Activated CD4-positive, alpha-beta T cell treated with anti-CD3 and anti-CD28 coated beads for 36 hours (primary cell): ENCODE results near the gene PHACTR1. TPM values are rescaled to one million over a fixed set of nuclear protein-coding genes. Genes with fewer than 3 reads are reported as not detected.

Source experiments
- ATAC-seq: fragments of 200-7000 bp; cut with Tn5 transposase; one replicate; pipeline ENCODE4 v1.10.0; 2021; ENCODE audit warnings: mild to moderate bottlenecking, moderate library complexity
- CTCF ChIA-PET: fragments of 350-600 bp; sonication (Branson Sonifier 250); formaldehyde crosslinking; loops from one replicate; lab custom pipeline; 2021; ENCODE audit warnings: antibody characterized with exemption; lab: Charles Lee
- POLR2A ChIA-PET: fragments of 350-600 bp; sonication (Branson Sonifier 250); formaldehyde crosslinking; loops from one replicate; lab custom pipeline; 2021; ENCODE audit warnings: antibody characterized with exemption, inconsistent platforms; lab: Charles Lee
- DNase-seq: peaks from one replicate; pipeline ENCODE4 v3.0.0-alpha.2; 2020
- H3K27ac Mint-ChIP-seq: one replicate; pipeline ENCODE4 v1.8.0; 2021; ENCODE audit warnings: mixed read lengths
- H3K27me3 Mint-ChIP-seq: one replicate; pipeline ENCODE4 v1.8.0; 2021; ENCODE audit warnings: mixed read lengths
- H3K36me3 Mint-ChIP-seq: one replicate; pipeline ENCODE4 v1.8.0; 2021; ENCODE audit warnings: low read depth, mixed read lengths
- H3K4me1 Mint-ChIP-seq: one replicate; pipeline ENCODE4 v1.8.0; 2021; ENCODE audit warnings: mixed read lengths
- H3K4me3 Mint-ChIP-seq: one replicate; pipeline ENCODE4 v1.8.0; 2021; ENCODE audit warnings: mild to moderate bottlenecking, moderate library complexity, mixed read lengths
- H3K9me3 Mint-ChIP-seq: one replicate; pipeline ENCODE4 v1.8.0; 2021; ENCODE audit warnings: low read depth, mixed read lengths
- intact Hi-C, 2 experiments: fragments of 100-400 bp; cut with DNase I in 1 of 2; cut with micrococcal nuclease in 1 of 2; formaldehyde crosslinking; loops; one replicate each; pipeline versions ENCODE4 v1.14.2 to v1.15.1; 2022 to 2024; cut with DNase I, micrococcal nuclease
- total RNA-seq, 2 experiments: library from RNA; stranded (reverse); gene quantifications; one replicate each; pipeline ENCODE4 v1.2.3, GENCODE V29; 2021

Gene PHACTR1
- total RNA-seq, 2 experiments from 2014 or later: 0.07 TPM; not detected in 1

DNA sequence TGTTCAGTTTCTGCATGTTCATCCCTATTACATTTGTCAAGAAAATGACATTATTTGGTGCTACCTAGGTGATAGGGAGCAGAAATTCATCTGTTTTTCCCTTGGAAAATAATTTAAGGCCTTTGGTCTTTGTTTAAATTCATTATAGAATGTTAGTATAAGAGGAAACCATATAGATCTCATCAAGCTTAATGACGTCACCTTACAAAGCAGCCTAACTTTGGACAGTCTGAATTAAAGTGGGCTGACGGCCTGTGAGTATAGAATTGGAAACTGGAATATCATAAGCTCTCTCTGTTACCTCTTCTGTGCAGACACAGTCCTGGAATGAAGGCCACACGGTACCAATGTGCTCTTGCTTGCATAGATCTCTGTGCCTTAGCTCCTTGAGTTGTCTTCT is 503.7 kb downstream of the PHACTR1 start:
- CTCF ChIA-PET: no interaction called here
- no peak overlapping the region for H3K27ac Mint-ChIP-seq
- H3K9me3 Mint-ChIP-seq: no peaks in the 10 kb centered on the region
- no peaks in the 10 kb centered on the region for H3K27me3 Mint-ChIP-seq
- H3K36me3 Mint-ChIP-seq: no peaks in the 10 kb centered on the region
- intact Hi-C loops: no loop called here
- ATAC-seq: no peak
- no peak overlapping the region for H3K4me3 Mint-ChIP-seq
- POLR2A ChIA-PET: no interaction called here
- DNase-seq: no peak
- peaks cover 4% of the 10 kb centered on the region for H3K4me1 Mint-ChIP-seq

DNA sequence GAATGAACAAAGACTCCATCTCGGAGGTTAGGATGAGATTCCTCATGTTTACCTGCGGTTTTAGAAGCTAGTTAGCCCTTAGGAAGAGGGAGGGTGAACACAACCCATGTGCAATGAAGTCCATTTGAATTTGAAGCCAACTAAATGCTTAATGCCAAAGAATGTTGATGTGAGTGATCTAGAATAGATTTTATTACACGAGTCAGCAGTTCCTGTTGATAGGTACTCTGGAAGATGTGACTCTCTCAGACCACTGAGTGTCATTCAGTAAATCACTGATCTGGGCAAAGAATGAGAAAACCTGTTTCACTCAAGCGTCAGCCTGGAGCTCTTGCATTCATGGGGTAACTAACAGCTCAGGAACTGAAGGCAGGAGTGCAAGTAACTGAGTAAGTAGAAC is 505.5 kb downstream of the PHACTR1 start:
- Mint-ChIP-seq H3K9me3 (no peaks in the 10 kb centered on the region), H3K36me3 (no peaks in the 10 kb centered on the region), H3K27me3 (no peaks in the 10 kb centered on the region), H3K4me3 (no peak overlapping the region), H3K4me1 (no peaks in the 10 kb centered on the region), H3K27ac (no peak overlapping the region)
- DNase-seq (no peak), ATAC-seq (no peak)
- POLR2A ChIA-PET: no interaction called here
- intact Hi-C loops: no loop called here
- CTCF ChIA-PET: interaction anchor here (0.6 kb wide), 1 partner anchor 133 kb away, joined by 3 read pairs; no protein-coding TSS in a partner anchor

DNA sequence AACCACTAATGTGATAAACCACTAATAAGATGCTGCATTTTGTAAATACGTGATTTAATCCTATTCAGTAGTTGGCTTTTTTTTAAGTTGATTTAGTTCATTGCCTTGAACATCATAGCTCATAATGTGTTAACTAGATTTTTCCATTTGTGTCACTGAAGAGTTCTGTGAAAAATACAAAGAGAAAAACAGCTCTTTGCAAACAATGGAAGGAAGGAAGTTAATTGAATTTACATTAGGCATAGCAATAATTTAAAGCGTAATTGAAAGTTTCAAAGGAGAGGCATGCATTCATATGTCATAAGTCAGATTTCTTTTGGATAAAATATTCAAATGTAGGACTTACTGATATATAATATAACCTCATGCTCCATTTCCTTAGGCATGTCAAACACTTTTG is 509.5 kb downstream of the PHACTR1 start:
- POLR2A ChIA-PET: no interaction called here
- CTCF ChIA-PET: interaction anchor here (0.7 kb wide), 1 partner anchor 1870 kb away, joined by 4 read pairs; no protein-coding TSS in a partner anchor
- H3K4me3 Mint-ChIP-seq: no peak overlapping the region
- intact Hi-C loops: no loop called here
- H3K27me3 Mint-ChIP-seq: no peaks in the 10 kb centered on the region
- no peak for DNase-seq
- peaks cover 11% of the 10 kb centered on the region for H3K4me1 Mint-ChIP-seq
- no peak overlapping the region for H3K27ac Mint-ChIP-seq
- no peak for ATAC-seq
- H3K9me3 Mint-ChIP-seq: no peaks in the 10 kb centered on the region
- H3K36me3 Mint-ChIP-seq: no peaks in the 10 kb centered on the region

DNA sequence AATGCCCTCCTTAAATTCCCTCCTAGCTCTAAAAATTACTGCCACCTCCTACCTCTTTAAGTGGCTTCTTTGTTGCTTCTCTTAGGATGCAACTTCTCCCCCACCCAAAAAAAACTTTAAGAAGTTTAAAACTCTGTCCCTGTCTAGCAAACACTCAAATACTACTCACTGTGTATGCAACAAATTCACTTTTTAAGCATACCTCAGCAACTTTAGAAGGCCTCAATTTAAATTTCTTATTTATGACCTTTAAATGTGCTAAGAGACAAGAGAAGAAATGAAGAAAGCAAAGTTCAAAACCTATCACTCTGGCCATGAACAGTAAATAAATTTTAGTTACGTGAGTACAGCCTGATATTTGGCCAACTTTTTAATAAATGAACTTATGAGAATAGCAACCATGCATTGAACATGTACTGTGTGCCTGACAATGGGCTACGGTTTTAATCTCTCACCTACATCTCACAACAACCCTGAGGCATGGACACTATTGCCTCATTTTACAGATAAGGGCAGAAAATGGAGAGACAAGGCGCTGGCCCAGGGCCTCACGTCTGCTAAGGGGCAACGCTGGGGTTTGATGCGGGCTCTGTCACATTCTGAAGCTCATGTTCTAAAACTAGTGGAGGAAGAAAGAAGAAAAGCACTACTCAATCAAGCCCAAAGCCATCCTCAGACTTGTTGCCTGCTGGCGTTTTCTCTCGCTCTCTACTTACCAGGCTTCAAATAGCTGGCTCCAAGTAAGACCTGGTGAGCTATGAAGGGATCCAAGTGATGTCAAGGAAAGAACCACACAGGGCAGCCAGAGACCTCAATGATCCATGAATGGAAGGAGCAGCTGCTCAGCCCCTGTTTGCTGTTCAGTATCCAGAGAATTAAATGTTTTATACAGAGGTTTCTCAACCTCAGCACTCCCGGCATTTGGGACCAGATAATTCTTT is 512.0 kb downstream of the PHACTR1 start:
- Mint-ChIP-seq H3K27me3 (no peaks in the 10 kb centered on the region), H3K9me3 (no peaks in the 10 kb centered on the region), H3K4me3 (no peak overlapping the region), H3K4me1 (peaks cover 11% of the 10 kb centered on the region), H3K27ac (no peak overlapping the region), H3K36me3 (no peaks in the 10 kb centered on the region)
- intact Hi-C loops: no loop called here
- ATAC-seq: no peak
- no peak for DNase-seq
- CTCF ChIA-PET: interaction anchor here (0.8 kb wide), 1 partner anchor 1983 kb away, joined by 3 read pairs; no protein-coding TSS in a partner anchor
- POLR2A ChIA-PET: no interaction called here

DNA sequence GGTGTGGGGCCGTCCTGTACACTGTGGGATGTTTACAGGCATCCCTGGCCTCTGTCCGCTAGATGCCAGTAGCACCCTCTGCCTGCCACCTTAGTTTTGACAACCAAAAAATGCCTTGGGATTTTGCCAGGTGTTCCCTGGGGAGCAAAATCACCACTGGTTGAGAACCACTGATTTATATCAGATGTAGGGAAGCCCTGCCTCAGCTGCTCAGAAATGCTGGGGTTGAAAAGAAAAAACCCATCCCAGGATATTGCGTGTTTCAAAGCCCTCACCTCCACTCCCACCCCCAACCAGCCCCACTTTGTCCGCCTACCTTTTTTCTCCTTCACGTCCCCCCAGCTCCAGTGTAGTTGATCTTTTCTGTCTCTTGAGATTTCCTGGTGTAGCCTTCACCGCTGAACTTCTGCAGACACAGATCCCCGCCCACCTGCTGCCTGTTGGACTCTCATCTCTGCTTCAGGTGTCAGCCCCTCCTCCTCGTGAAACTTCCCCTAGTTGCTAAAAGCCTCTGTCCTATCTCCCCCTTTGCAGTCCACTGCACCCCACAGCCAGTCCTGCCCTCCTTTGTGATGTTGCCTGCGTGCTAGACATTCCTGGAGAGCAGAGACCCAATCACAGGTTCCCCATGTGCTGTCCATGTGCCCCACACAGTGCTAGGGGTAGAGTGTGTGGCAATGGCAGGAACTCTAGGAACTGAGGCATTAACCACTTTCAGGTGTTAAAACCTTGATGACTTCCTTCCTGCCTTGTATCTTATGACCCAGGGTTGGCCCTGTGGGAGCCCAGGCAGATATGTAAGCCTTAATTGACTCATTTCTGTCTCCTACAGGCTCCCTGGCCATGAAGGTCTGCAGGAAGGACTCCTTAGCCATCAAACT is 512.9 kb downstream of the PHACTR1 start:
- Mint-ChIP-seq H3K27me3 (no peaks in the 10 kb centered on the region), H3K27ac (no peak overlapping the region), H3K9me3 (no peaks in the 10 kb centered on the region), H3K36me3 (no peaks in the 10 kb centered on the region), H3K4me3 (no peak overlapping the region), H3K4me1 (peaks cover 11% of the 10 kb centered on the region)
- CTCF ChIA-PET: interaction anchor here (0.6 to 0.7 kb wide), 2 partner anchors 572 to 1687 kb away, joined by 3 read pairs; no protein-coding TSS in a partner anchor
- POLR2A ChIA-PET: no interaction called here
- DNase-seq: peak; percentile 44
- intact Hi-C loops: no loop called here
- ATAC-seq: peak; percentile 91

DNA sequence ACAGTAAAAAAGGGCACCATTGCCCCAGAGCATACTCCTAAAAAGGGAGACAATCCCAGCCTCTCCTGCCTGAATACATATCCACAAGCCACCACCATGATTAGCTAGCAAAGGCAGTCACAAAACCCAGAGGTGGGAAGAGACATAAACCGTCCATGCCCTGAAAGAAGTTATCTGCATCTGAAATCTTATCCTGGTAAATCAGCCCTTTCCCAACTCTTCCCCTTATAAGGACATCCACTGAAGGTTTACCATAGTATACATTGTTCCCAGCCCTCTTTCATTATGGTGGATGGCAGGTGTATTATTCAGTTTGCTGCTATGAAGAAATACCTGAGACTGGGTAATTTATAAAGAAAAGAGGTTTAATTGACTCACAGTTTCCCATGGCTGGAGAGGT is 516.5 kb downstream of the PHACTR1 start:
- ATAC-seq (no peak), DNase-seq (no peak)
- ChIA-PET POLR2A (no interaction called here), CTCF (interaction anchor here (0.6 kb wide), 1 partner anchor 25 kb away, joined by 3 read pairs; no protein-coding TSS in a partner anchor)
- H3K4me3 Mint-ChIP-seq: no peak overlapping the region
- no peaks in the 10 kb centered on the region for H3K9me3 Mint-ChIP-seq
- peaks cover 11% of the 10 kb centered on the region for H3K4me1 Mint-ChIP-seq
- H3K27me3 Mint-ChIP-seq: no peaks in the 10 kb centered on the region
- no peak overlapping the region for H3K27ac Mint-ChIP-seq
- no peaks in the 10 kb centered on the region for H3K36me3 Mint-ChIP-seq
- intact Hi-C loops: no loop called here

DNA sequence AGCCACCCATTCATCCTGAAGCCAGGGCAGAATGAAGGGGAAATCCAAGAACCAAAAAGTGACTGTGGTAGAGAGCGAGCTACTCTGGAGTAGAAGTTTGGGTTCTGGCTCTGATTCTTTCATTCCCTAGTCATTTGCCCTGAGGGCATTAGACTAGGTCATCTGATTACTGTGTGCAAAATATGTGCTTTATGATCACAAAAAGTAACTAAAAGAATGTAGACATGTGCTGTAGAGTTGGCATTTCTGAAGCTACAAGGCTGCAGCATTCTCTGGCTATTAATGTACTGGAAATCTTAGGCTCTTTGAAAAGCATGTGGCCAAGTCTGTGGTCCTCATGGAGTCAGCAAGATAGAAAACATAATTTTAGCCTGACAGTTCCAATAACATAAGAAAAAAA is 517.6 kb downstream of the PHACTR1 start:
- DNase-seq (no peak), ATAC-seq (no peak)
- H3K36me3 Mint-ChIP-seq: no peaks in the 10 kb centered on the region
- no peak overlapping the region for H3K27ac Mint-ChIP-seq
- no peaks in the 10 kb centered on the region for H3K9me3 Mint-ChIP-seq
- ChIA-PET POLR2A (no interaction called here), CTCF (interaction anchor here (0.6 kb wide), 1 partner anchor 69 kb away, joined by 3 read pairs; no protein-coding TSS in a partner anchor)
- H3K4me1 Mint-ChIP-seq: peaks cover 10% of the 10 kb centered on the region
- H3K27me3 Mint-ChIP-seq: no peaks in the 10 kb centered on the region
- intact Hi-C loops: no loop called here
- H3K4me3 Mint-ChIP-seq: no peak overlapping the region

- intact Hi-C loops: no loop called here
- POLR2A ChIA-PET: no interaction called here
- H3K9me3 Mint-ChIP-seq: no peaks in the 10 kb centered on the region
- no peaks in the 10 kb centered on the region for H3K36me3 Mint-ChIP-seq
- no peak for DNase-seq
- no peak for ATAC-seq
- H3K27ac Mint-ChIP-seq: no peak overlapping the region
- H3K4me1 Mint-ChIP-seq: no peaks in the 10 kb centered on the region
- H3K27me3 Mint-ChIP-seq: no peaks in the 10 kb centered on the region
- H3K4me3 Mint-ChIP-seq: no peak overlapping the region
- CTCF ChIA-PET: interaction anchor here (0.6 kb wide), 2 partner anchors 11 to 227 kb away, joined by 3 to 4 read pairs; no protein-coding TSS in a partner anchor
Observed at GRCh38 chr6:13235339-13235738, 518.8 kb downstream of the PHACTR1 start.

DNA sequence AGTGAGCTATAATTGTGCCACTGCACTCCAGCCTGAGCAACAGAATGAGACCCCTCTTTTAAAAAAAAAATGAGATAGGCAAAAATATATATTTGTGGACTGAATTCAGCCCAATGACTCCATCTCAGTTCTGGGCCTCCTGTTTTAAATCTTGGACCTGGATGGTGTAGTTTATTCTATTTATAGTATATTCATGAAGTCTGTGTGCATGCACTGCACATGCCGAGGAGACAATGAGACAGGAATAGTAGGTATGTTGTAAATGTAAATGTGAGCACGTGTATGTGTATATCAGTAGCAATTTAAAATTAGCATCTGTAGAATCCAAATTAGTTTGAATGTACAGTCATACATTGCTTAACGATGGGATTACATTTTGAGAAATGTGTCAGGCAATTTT is 520.8 kb downstream of the PHACTR1 start:
- peaks cover 3% of the 10 kb centered on the region for H3K27me3 Mint-ChIP-seq
- no peak overlapping the region for H3K27ac Mint-ChIP-seq
- no peaks in the 10 kb centered on the region for H3K4me1 Mint-ChIP-seq
- no peaks in the 10 kb centered on the region for H3K9me3 Mint-ChIP-seq
- H3K4me3 Mint-ChIP-seq: no peak overlapping the region
- intact Hi-C loops: no loop called here
- ATAC-seq (no peak), DNase-seq (no peak)
- ChIA-PET POLR2A (no interaction called here), CTCF (no interaction called here)
- no peaks in the 10 kb centered on the region for H3K36me3 Mint-ChIP-seq

GRCh38 chr6:13238017-13238416 is 521.5 kb downstream of the PHACTR1 start:
- ATAC-seq (no peak), DNase-seq (no peak)
- intact Hi-C loops: no loop called here
- ChIA-PET CTCF (no interaction called here), POLR2A (no interaction called here)
- Mint-ChIP-seq H3K27me3 (peaks cover 3% of the 10 kb centered on the region), H3K27ac (no peak overlapping the region), H3K36me3 (no peaks in the 10 kb centered on the region), H3K4me1 (no peaks in the 10 kb centered on the region), H3K4me3 (no peak overlapping the region), H3K9me3 (no peaks in the 10 kb centered on the region)

DNA sequence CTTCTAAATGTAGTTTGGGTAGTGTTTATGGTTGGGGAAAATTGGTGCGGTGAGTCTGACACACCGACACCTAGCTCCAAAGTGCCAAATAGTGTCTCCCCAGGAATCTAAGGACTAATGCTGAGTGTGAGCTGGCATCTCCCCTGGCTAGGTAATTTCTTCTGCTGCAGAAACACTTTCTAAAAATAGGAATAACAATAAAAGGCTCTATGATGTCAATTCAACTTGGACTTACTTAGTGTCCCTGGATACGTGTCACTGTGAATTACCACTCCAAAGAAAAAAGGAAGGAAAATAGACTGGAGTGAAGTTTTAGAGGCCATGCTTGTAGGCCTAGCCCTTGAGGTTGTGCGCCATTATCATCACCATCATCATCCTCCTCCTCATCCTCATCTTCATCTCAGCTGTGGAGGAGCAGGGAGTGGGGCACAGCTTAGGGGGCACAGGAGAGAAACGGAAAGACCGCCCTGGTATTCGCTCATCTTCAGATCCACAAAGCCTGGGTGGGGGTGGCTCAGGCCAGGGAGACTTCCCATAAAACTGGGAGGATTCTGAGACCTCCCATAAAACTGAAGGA is 522.2 kb downstream of the PHACTR1 start:
- CTCF ChIA-PET: no interaction called here
- Mint-ChIP-seq H3K27me3 (peaks cover 3% of the 10 kb centered on the region), H3K9me3 (peaks cover 2% of the 10 kb centered on the region), H3K27ac (no peak overlapping the region), H3K4me3 (no peak overlapping the region), H3K36me3 (no peaks in the 10 kb centered on the region), H3K4me1 (no peaks in the 10 kb centered on the region)
- ATAC-seq (no peak), DNase-seq (no peak)
- POLR2A ChIA-PET: interaction anchor here (1.1 kb wide), 1 partner anchor 36 kb away, joined by 3 read pairs; no protein-coding TSS in a partner anchor
- intact Hi-C loops: no loop called here
